Stimulated activated CD8-positive, alpha-beta memory T cell treated with anti-CD3 and anti-CD28 coated beads, Interleukin-2, amount 100 ng/mL, for 1 hour (primary cell): ENCODE results near the gene IGSF21.

Experiments used
- DNase-seq, 2 donors: peaks; one replicate each; pipeline ENCODE4 v3.0.0-alpha.2; 2020; ENCODE audit warnings: low read depth in 2 of 2

Gene IGSF21

DNA sequence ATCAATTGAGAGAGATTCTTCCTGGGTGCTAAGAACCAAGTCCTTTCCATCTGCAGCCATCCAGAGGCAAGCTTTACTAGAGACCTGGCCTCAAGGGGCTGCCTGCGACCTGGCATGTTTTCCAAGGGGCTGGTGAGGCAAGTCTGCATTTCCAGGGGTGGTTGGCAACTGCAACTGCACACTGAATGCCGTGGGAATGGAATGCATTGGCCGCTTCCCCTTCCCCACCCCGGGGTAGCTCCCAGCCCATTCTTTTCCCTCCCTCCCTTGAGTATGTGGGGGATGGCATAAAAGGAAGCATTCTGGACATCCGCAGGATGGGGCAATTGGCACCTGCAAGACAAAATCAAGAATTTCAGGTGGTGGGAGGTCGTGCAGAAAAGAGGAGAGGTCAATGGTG lies 155.1 kb downstream of the IGSF21 start:
- no peak for DNase-seq

DNA sequence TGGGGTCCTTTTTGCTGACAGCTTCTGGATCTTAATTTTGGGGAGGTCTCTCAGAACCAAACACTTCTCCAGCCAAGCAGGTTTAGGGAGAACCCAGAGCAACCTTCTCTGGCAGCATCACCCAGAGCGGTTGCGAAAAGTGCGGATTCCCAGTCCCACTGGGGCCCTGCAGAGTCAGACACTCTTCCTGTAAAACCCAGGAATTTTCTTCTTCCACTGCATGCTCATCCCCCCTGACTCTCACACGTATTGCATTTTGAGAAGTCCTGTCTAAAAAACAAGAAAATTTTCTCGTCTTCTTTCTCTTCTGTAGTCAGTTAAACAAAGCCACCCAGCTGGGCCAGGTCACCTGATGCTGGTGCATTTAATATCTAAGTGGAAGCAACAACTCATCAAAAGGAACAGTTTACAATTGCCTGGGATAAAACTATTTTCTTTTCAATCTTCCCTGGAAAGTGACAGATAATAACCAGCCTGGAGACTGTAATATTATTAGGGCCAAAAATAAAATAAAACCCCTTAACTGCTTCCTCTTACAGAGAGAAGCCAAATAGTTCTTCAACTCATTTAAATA lies 156.0 kb downstream of the IGSF21 start:
- no peak for DNase-seq

DNA sequence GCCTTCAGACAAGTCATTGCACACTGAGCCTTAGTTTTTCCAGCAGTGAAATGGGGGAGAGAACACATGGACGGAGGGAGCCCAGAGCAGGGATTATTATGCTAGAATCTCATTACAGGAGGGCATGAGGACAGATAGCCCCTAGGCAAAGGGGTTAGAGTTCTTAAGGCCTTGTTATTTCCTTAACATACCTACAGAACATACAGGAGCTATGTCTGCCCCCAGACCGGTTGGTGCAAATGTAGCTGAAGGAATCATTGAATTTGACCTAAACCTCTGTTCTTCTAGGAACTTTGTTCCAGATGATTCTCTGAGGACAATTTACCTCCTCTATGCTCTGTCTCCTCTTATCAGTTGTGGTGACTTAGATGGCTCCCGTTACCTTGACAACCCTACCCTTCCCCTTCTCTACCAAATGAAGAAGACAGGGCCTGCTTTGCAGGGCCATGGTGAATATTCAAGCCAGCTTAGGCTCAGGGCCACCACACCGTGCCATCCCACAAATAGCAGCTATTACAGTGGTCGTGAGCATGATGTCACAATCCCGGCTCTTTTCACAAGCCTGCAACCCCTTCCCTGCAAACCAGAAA lies 156.9 kb downstream of the IGSF21 start:
- DNase-seq, result no peak

DNA sequence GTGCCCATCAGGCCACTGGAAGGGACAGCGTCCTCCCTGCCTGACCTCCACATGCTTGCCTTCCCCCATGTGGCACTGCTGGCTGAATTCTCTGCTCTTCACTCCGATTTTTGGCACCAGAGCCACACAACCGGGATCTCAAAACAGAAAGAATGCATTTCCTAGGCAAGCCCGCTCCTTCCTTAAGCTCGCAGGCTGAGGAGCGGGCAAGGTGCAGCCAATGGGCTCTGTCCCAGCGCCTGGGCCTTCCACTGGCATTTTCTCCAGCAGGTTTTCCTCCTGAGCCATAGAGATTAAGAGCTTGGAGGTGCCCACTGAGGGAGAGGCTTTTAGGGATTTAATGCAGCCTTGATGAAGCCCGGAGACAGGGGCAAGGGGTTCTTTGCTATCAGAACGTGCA lies 158.0 kb downstream of the IGSF21 start:
- DNase-seq, result no peak

DNA sequence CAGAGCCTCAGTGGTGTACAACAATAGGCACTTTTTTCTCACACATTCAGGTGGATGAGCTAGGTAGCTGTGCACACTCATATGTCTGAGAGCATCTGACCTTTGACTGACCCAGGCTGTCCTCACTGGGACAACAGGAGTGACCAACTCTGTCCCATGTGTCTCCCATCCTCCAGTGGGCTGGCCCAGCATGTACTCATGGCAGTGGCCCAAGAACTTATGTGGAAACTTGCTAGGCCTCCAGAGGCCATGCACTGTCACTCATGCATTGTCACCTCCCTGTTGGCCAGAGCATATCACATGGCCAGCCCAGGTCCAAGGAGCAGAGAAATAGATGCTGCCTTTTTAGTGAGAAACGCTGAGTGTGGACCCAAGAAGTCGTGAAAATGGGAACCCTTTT lies 158.8 kb downstream of the IGSF21 start:
- DNase-seq, result no peak

DNA sequence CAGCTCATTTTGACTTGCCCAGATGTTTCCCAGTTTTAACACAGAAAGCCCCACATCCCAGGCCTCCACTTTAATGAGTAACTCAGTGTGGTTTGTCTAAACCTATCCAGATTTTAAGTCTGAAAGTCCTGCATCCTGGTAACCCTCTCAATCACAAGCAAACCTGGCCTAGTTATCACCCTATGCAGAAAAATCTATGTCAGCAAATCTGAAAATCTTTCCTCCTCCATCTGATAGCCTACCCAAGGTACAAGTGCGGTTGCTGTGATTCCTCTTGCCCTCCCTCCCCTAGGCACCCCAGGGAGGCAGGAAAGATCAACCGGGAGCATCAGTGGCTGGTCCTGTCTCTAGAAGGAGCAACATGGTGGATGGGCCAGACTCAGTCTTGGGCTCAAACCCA lies 163.7 kb downstream of the IGSF21 start:
- DNase-seq, result no peak

DNA sequence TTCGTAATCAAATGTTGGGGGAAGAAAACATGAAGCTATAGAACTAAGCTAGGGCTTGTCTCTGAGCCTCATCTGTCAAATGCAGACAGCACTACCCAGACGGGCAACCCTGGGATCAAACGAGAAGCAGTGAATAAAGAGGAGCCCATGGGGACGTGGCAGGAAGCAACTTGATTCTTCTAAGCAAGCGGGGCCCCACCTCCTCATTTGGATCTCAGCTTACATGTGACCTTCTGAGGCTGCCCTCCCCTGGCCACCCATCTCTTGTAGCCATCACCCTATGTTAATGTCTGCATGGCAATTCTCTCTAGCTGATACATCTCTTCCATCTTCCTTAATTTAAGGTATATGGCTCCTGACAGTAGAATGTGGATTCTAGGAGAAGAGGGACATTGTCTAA lies 171.3 kb downstream of the IGSF21 start:
- DNase-seq, result no peak

DNA sequence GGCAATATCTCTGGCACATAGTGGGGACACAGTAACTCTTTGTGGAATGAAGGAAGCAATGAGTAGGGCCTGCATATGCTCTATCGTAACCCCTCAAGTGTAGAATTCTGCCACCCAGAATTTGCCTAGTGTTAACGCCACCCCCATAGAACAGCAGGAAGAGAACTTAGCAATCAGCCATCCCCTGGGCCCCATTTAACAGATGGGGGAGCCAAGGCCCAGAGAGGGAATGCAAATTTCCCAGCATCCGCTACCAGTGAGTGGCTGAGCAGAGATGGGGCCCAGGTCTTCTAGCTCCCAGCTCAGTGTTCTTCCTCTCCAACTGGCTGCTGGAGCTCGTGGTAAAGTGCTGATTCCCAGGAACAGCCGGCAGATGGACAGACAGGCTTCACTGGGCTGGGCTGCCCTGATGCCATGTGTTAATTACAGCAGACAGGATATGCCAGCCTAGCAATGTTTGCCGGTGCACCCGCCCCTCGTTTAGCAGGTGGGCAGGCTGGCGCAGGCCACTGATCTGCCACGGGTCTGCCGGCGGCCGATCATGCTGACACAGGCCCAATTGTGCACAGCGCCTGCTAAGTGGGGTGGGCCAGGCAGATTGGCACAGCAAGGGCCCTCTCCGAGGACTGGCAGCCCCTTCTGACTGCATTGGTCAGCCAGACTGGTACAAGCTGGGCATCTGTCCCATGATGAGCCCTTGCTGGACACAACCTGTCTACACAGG lies 171.9 kb downstream of the IGSF21 start:
- no peak for DNase-seq

DNA sequence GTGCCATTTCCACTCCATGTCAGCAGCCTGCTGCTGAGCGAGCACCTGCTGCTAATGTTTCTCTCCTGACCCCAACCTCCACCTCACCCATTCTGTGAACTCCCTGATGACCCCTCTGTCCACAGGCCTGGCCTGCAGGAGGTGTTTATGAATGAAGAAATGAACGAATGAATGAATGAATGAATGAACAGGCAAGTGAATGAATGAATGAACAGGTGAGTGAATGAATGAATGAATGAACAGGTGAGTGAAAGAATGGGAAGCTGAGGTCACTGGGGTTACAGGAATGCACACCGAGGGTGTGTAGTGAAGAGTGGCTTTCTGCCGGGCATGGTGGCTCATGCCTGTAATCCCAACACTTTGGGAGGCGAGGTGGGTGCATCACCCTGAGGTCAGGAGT lies 173.4 kb downstream of the IGSF21 start:
- DNase-seq, result no peak

DNA sequence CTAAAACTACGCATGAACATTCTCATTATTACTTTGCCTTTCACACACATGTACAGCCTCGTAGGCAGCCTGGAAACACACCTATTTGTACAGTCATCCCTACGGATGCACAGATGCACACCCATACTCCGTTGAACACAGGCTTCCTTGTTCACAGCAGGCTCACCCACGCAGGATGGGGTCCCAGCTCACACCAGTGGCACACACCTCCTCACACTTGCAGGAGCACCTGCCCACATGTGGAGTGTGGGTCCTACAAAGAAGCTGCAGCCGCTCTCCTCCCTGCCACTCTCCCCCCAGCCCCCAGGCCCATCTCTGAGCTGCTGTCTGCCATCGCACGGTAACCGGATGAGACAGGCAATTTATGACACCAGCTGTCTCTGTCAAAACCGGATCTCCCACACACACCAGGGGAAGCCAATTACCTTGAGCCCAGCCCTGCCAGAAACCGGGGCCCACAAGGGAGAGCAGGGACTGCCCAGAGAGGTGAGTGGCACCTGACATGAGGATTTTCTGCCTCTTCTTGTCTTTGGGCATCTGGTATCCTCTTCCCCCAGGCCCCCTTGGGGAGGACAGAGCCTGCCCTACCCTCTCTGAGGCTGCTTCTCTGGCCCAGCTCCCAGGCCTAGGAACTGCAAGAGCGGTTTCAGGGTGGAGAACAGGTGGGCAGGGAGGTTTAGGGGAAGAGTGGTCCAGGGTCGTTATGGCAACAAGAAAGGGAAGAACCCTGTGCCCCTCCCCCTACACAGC lies 175.4 kb downstream of the IGSF21 start:
- no peak for DNase-seq

DNA sequence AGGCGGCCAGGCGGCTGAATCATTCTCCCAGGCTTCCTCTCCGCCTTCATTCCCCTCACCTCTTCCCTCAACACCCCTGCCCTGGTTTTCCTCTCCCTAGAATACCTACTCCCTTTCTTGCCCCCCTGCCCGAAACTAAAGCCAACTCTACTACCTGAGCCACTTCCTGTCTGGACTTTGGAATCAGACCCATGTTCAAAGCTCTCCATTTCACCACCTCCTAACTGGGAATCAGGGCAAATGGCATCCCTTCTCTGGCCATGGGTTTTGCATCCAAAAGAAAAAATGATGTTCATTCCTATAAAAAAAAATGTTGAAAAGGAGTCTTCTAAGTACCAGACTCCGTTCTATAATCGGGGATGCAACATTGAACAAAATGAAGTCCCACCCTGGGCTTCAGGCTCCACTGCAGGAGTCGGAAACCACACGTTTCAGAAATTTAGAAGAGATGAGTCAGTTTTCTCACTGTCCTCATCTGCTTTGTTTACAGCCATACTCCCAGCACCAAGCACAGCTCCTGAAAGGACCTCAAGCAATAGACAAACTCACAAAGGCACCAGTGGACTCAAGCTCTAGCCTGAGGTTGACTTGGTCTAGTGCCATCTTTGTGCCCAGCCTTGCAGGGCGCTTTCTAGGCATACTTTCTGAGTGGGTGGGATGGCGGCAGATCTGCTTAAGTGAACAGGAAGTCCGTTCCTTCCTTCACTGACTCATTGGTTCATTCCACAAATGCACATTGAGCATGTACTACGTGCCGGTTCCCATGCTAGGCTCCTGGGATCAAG lies 176.2 kb downstream of the IGSF21 start:
- DNase-seq, result no peak

DNA sequence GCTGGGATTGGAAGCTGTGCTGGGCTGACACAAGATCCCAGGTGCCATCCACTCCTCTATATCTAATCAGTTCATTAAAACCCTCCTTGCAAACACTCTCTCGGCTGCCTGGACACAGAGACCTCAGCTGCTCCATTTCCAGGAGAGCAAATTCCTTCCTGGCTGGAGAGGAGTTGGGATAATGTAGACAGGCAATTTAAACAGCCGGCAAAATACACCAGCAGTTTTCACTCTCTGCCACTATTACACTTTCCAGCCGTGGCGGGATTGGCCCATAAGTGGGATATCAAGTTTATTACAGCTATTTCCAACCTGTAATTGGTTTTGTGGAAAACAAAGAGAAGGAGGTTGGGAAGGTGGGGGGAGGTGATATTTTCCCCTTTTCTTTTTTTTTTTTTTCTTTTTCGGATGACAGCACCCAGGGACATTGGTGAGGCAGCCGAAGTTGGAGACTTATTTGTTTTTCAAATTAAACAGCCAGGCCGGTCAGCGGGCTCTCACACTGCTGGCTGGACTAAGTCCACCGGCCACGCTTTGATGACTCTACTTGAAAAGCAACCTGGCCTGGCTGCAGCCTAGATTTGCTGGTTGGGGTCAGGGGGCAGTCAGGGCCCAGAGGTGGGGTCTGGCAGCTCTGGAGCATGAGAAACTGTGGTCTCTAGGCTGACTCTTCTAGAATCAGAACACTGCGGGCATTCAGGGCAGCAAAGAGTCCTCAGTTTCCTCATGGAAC lies 177.4 kb downstream of the IGSF21 start:
- DNase-seq, result no peak

DNA sequence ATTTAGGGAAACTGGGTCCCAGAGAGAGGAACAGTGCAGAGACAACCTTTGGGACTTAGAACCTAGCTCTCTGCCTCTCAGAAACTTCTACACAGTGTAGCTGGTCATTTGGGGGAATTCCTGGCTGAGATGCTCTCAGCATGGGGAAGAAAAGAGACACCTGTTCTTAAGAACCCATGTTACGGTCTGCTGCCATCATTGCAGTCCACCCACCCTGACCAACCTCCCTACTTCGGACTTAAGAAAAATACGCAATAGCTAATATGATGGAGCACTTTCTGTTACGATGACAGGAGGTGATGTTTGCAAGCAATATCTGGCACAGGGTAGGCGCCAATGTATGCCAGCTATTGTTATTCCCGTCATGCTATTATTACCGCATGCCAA lies 177.9 kb downstream of the IGSF21 start:
- DNase-seq, result no peak

DNA sequence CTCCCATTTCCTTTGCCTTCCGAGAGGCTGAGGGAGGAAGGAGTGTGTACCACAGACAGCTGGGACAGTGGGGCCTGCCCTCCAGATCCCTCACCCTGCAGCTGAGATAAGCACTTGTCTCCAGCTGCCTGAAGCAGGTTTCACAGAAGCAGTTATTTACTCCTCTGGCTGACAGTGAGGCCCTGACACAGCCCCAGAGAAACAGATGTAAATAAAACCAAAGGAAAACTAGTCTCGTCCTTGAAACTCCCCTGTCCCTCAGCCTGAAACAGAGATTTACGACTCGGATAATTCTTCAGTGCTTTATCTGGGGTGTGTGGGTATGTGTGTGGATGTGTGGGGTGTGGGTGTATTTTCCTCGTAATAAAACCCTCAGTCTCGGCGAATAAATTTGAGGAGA lies 181.1 kb downstream of the IGSF21 start:
- no peak for DNase-seq

DNA sequence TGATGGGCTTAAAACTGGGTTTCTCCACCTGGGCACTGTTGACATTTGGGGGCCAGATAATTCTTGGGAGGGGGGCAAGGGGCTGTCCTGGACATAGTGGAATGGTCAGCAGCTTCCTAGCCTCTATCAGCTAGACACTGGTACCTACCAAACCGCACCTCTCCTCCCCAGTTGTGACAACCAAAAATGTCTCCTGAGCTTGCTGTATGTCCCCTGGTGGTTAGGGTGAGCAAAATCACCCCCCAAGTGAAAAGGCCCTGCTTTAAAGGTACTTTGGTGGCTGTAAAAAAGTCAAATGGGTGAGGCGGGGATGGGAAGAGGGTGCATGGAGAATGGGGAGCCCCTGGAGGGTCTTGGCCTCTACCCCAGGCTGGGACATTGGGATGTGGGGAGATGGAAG lies 182.0 kb downstream of the IGSF21 start:
- DNase-seq, result no peak

DNA sequence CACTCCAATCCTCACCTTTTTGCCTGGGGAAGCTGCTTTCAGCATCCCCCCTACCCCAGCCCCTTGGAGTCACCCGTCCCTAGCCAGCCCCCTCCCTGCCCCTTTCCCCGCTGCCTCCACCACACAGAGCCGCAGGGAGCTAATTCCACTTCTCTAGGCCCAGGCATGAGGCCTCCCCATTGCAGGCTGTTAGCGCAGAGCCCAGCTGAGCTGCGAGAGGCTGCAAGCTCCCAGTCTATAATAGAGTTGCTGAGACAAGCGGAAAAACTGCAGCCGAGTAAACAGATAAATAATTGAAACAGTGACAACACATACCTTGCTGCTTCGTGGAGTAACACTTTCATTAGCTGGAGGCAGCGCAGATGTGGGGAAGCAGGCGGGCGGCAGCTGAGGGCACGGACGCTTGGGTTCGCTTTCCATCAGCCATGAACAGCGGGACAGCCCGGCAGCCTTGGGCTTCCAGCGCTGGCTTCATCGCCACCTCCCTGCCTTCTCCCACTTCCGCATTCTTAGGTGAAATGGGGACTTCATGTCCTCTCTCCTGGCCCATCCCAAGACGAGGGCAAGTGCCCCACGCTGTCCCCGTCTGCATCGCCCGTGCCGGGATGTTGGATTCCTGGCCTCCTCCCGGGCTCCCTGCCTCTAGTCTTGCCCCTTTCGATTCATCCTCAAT lies 183.3 kb downstream of the IGSF21 start:
- DNase-seq, result no peak

DNA sequence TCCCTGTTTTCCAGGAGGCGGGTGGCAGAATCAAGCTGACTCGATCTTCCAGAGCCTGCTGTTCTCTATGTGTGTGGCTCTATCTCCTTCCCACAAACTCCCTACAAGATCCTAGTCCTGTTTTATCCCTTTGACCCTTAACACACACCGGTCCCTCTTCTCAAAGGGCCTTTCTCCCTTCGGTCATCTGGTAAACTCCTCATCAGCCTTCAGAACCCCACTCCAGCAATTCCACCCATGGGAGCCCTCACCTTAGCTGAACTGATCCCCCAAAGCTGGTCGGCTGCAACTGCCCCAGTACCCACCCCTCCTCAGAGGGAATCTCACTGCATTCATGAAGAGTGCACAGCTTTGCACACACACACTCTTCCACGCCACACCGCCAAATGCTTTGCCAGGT lies 184.9 kb downstream of the IGSF21 start:
- no peak for DNase-seq

DNA sequence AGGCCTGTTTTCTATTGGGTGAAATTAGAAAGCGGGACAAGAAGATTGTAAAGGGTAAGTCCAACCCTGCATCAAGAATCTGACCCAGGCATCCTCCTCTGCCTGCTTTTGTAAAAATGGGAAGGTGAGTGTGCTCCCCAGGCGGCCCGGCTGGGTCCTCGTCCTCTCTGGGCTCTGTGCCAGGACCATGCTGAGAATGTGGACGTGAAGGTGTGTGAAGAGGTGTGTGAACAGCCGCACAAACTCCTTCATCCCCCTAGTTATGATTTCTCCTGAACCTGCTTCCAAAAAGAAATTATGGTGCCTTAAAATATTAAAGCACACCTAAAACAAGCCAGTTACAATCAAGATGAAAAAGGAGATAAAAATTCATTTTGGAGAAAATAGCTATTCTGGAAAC lies 185.7 kb downstream of the IGSF21 start:
- DNase-seq, result no peak

DNA sequence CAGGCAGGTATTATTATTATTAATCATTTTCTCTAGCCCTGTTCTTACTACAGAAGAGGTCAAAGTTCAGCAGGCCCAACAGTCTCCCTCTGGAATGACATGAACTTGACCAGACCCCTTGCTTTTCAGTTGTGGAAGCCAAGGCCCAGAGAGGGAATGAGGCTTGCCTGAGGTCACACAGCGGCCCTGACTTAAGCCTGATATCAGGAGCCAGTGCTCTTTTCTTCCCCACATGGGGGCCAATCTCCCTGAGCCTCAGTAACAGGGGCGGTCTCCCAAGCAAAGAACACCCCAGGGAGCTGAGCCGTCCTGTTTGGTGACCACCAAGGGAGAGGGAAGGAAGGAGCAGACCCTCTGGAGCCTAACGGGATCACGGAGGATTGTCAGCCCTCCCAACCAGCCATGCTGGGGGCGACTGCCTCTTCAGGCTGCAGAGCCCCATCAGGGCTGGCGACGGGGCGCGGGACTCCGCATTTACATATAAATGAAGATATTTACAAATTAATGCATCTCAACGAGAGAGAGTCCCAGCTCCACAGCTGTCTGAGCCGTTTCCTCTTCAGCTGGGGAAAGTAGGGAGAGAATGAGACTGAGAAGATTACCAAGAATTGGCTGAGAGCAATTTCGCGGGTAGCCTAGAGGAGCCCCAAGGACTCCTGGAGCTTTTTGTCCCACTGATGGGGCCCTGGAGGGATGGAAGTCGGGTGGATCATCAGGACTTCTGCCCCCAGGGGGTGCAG lies 187.0 kb downstream of the IGSF21 start:
- no peak for DNase-seq
